Calu3 (cell line): Measurements from ENCODE around the gene PLEKHG5. TPM values are rescaled to one million over a fixed set of nuclear protein-coding genes. Genes with fewer than 3 reads are reported as not detected.
"Not testable (repeated sequence)": the region's sequence is repeated elsewhere in the genome, so short reads cannot be mapped to it uniquely, and the experiment has no call there.

Experiments used
- BruUV-seq: library from RNA; stranded (reverse); fragments of 400-500 nt; replicated peaks from 2 replicates; lab custom pipeline; 2021; lab: Mats Ljungman, UMichigan
- CTCF ChIA-PET: fragments of 300-600 bp; sonication (Branson Sonifier 250); formaldehyde crosslinking; loops from one replicate; lab custom pipeline; 2022; ENCODE audit warnings: antibody characterized with exemption; lab: Charles Lee
- DNase-seq: peaks from one replicate; pipeline ENCODE4 v3.0.0; 2022
- H3K27ac Mint-ChIP-seq: one replicate; pipeline ENCODE4 v1.8.0; 2022; ENCODE audit warnings: mixed read lengths; ENCODE audit not compliant: unreplicated experiment
- H3K27me3 Mint-ChIP-seq: one replicate; pipeline ENCODE4 v1.8.0; 2022; ENCODE audit warnings: mixed read lengths; ENCODE audit not compliant: unreplicated experiment
- H3K36me3 Mint-ChIP-seq: one replicate; pipeline ENCODE4 v1.8.0; 2022; ENCODE audit warnings: mild to moderate bottlenecking, moderate library complexity, mixed read lengths; ENCODE audit not compliant: insufficient read depth, unreplicated experiment
- H3K4me1 Mint-ChIP-seq: one replicate; pipeline ENCODE4 v1.8.0; 2022; ENCODE audit warnings: mild to moderate bottlenecking, low read depth, mixed read lengths; ENCODE audit not compliant: unreplicated experiment
- H3K4me3 Mint-ChIP-seq: one replicate; pipeline ENCODE4 v1.8.0; 2022; ENCODE audit warnings: mild to moderate bottlenecking, low read depth, moderate library complexity, mixed read lengths; ENCODE audit not compliant: unreplicated experiment
- H3K9me3 Mint-ChIP-seq: one replicate; pipeline ENCODE4 v1.8.0; 2022; ENCODE audit warnings: low read depth, mixed read lengths; ENCODE audit not compliant: unreplicated experiment
- intact Hi-C: fragments of 100-400 bp; cut with micrococcal nuclease; formaldehyde crosslinking; loops from one replicate; pipeline ENCODE4 v1.10.0; 2022; ENCODE audit not compliant: unreplicated experiment
- total RNA-seq: library from RNA; stranded (reverse); gene quantifications from 2 replicates; pipeline ENCODE4 v1.2.3, GENCODE V29; 2022
- TF ChIP-seq, protein P1 (sequence below): fragments of 200-600 bp; IDR thresholded peaks from one replicate; pipeline ENCODE4 v1.8.0; 2022; ENCODE audit warnings: antibody characterized with exemption; ENCODE audit not compliant: unreplicated experiment

Gene PLEKHG5
- total RNA-seq, 1 experiment from 2014 or later, result 5.1 TPM

DNA sequence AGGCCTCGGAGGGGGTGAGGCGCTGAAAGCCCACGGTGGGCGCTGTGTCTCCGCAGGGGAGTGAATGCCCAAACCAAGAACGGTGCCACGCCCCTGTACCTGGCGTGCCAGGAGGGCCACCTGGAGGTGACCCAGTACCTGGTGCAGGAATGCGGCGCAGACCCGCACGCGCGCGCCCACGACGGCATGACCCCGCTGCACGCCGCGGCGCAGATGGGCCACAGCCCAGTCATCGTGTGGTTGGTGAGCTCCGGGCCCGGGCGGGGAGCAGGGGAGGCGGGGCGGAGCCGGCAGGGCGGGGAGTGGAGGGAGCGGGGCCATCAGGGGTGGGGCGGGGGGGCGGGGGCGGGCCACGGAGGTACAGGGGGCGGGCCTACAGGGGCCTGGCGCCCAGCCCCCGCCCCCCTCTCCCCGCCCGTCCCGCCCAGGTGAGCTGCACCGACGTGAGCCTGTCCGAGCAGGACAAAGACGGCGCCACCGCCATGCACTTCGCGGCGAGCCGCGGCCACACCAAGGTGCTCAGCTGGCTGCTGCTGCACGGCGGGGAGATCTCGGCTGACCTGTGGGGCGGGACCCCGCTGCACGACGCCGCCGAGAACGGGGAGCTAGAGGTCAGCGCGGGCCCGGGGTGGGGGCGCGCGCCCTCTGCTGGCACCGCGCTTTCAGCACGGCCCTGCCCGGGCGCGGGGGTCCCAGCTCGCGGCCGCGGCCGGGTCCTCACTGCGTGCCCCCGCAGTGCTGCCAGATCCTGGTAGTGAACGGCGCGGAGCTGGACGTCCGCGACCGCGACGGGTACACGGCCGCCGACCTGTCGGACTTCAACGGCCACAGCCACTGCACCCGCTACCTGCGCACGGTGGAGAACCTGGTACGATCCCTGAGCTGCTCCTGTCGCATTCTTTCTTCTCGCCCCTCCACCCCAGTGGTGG is 51.0 kb downstream of the PLEKHG5 start:
- Mint-ChIP-seq H3K4me1 (no peaks in the 10 kb centered on the region), H3K27ac (no peak overlapping the region), H3K9me3 (no peaks in the 10 kb centered on the region), H3K27me3 (peaks cover 32% of the 10 kb centered on the region), H3K36me3 (no peaks in the 10 kb centered on the region), H3K4me3 (no peak overlapping the region)
- intact Hi-C loops, result no loop called here
- no TSS peak for BruUV-seq
- peak; percentile 75 for DNase-seq
- CTCF ChIA-PET, result interaction anchor here (0.6 to 1.2 kb wide), 7 partner anchors 10 to 194 kb away, joined by 3 to 5 read pairs (median 3); no protein-coding TSS in a partner anchor
- TF ChIP-seq, protein P1, sequence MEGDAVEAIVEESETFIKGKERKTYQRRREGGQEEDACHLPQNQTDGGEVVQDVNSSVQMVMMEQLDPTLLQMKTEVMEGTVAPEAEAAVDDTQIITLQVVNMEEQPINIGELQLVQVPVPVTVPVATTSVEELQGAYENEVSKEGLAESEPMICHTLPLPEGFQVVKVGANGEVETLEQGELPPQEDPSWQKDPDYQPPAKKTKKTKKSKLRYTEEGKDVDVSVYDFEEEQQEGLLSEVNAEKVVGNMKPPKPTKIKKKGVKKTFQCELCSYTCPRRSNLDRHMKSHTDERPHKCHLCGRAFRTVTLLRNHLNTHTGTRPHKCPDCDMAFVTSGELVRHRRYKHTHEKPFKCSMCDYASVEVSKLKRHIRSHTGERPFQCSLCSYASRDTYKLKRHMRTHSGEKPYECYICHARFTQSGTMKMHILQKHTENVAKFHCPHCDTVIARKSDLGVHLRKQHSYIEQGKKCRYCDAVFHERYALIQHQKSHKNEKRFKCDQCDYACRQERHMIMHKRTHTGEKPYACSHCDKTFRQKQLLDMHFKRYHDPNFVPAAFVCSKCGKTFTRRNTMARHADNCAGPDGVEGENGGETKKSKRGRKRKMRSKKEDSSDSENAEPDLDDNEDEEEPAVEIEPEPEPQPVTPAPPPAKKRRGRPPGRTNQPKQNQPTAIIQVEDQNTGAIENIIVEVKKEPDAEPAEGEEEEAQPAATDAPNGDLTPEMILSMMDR, result peak; percentile 29

DNA sequence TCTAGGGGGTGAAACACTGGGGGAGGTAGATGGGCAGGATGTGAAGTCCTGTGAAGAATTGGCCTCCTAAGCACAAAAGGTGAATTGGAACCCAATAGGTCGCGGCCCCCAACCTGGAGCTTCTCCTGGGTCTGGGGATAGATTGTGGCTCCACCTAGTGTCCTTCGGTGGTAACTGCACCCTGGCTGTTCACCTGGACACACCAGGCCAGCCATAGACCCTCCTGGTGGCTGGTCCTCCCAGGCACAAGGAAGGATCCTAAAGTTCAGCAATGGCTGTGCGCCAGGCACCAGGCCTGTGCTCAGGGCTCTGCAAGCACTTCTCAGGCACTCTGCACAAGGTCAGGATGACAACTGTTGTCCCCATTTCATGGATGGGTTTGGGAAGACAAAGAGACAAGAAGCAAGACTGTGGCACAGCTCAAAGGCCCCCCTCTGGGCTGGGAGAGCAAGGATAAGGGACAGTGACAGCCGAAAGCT is 53.4 kb downstream of the PLEKHG5 start:
- intact Hi-C loops, result loop anchor here (2.0 to 5.0 kb wide), 2 partner anchors 15 to 191 kb away; no protein-coding TSS in a partner anchor
- CTCF ChIA-PET, result interaction anchor here (1.0 to 2.4 kb wide), 5 partner anchors 15 to 193 kb away, joined by 3 to 9 read pairs (median 4); partner anchors contain the start of gene HES2
- BruUV-seq, result no TSS peak
- Mint-ChIP-seq H3K9me3 (no peaks in the 10 kb centered on the region), H3K36me3 (no peaks in the 10 kb centered on the region), H3K27me3 (peaks cover 43% of the 10 kb centered on the region), H3K4me1 (no peaks in the 10 kb centered on the region), H3K27ac (no peak overlapping the region), H3K4me3 (no peak overlapping the region)
- TF ChIP-seq, protein P1, result peak; percentile 86
- DNase-seq, result peak; percentile 77

- H3K4me3 Mint-ChIP-seq, H3K27ac Mint-ChIP-seq, BruUV-seq, H3K4me1 Mint-ChIP-seq, H3K9me3 Mint-ChIP-seq, H3K36me3 Mint-ChIP-seq: not testable (repeated sequence)
- CTCF ChIA-PET, result interaction anchor here (0.6 to 2.4 kb wide), 9 partner anchors 14 to 192 kb away, joined by 3 to 9 read pairs (median 4); partner anchors contain the start of gene HES2
- TF ChIP-seq, protein P1, result peak; percentile 37
- intact Hi-C loops, result loop anchor here (5.0 kb wide), 1 partner anchor 190 kb away; no protein-coding TSS in a partner anchor
- H3K27me3 Mint-ChIP-seq, result peaks cover 43% of the 10 kb centered on the region
- peak; percentile 67 for DNase-seq
These were observed 54.3 kb downstream of the PLEKHG5 start for GRCh38 chr1:6437012-6437700.

- H3K36me3 Mint-ChIP-seq, H3K4me1 Mint-ChIP-seq, H3K27ac Mint-ChIP-seq, BruUV-seq, H3K4me3 Mint-ChIP-seq, CTCF ChIA-PET, DNase-seq, H3K9me3 Mint-ChIP-seq: not testable (repeated sequence)
- intact Hi-C loops, result loop anchor here (5.0 kb wide), 1 partner anchor 189 kb away; no protein-coding TSS in a partner anchor
- H3K27me3 Mint-ChIP-seq, result peaks cover 45% of the 10 kb centered on the region
These were observed 55.2 kb downstream of the PLEKHG5 start for GRCh38 chr1:6436277-6436676.
